ENCODE results near the gene NUDT8. TPM values are rescaled to one million over a fixed set of nuclear protein-coding genes. Genes with fewer than 3 reads are reported as not detected.
"Not testable (repeated sequence)": the region's sequence is repeated elsewhere in the genome, so short reads cannot be mapped to it uniquely, and the experiment has no call there.

The NUDT8 gene
- total and polyA plus RNA-seq, 4 donors, result 6.3 to 22.3 (median 16.0) TPM

GRCh38 chr11:67604815-67605214 lies 24.9 kb downstream of the NUDT8 start:
- ATAC-seq (ENCODE audit: insufficient read depth, low FRiP score) (no peak), DNase-seq (no peak)
- WGBS, 2 donors, result 90 to 94% methylated on average over 2 of the region's 2 CpGs
- peaks cover 0 to 22% (median 5%) of the 10 kb centered on the region in 5 donors for H3K4me1 ChIP-seq (ENCODE audit: control insufficient read depth in 5 of 5, insufficient read depth in 5 of 5, low read length in 5 of 5)
- H3K27me3 ChIP-seq (ENCODE audit: control insufficient read depth in 3 of 3, insufficient read depth in 3 of 3, low read length in 2 of 3), result no peaks in the 10 kb centered on the region
- H3K9ac ChIP-seq (ENCODE audit: insufficient read depth in 1 of 2, low read length in 2 of 2), result no peak overlapping the region
- no peak for TF ChIP-seq CTCF (IDR thresholded peaks at IDR 0.05; ENCODE audit: control extremely low read depth, extremely low read depth)
- H3K36me3 ChIP-seq (ENCODE audit: control insufficient read depth in 4 of 4, insufficient read depth in 4 of 4, low read length in 4 of 4), result peaks cover 0 to 9% (median 3%) of the 10 kb centered on the region in 4 donors
- no peak overlapping the region for H3K4me3 ChIP-seq
- H3K9me3 ChIP-seq (ENCODE audit: control insufficient read depth in 4 of 4, insufficient read depth in 3 of 4, low read length in 3 of 4), result no peaks in the 10 kb centered on the region
- H3K27ac ChIP-seq (ENCODE audit: low read depth in 1 of 2, low read length in 1 of 2), result peak overlapping the region in 1 of 2 donors; percentile 23

GRCh38 chr11:67604119-67604518 lies 25.6 kb downstream of the NUDT8 start:
- H3K36me3 ChIP-seq (ENCODE audit: control insufficient read depth in 4 of 4, insufficient read depth in 4 of 4, low read length in 4 of 4); H3K27ac ChIP-seq (ENCODE audit: low read depth in 1 of 2, low read length in 1 of 2); DNase-seq; H3K9me3 ChIP-seq (ENCODE audit: control insufficient read depth in 4 of 4, insufficient read depth in 3 of 4, low read length in 3 of 4); ATAC-seq (ENCODE audit: insufficient read depth, low FRiP score); H3K9ac ChIP-seq (ENCODE audit: insufficient read depth in 1 of 2, low read length in 2 of 2); H3K4me3 ChIP-seq; H3K27me3 ChIP-seq (ENCODE audit: control insufficient read depth in 3 of 3, insufficient read depth in 3 of 3, low read length in 2 of 3): not testable (repeated sequence)
- WGBS, 2 donors, result 64 to 68% methylated on average over 2 of the region's 4 CpGs
- H3K4me1 ChIP-seq (ENCODE audit: control insufficient read depth in 5 of 5, insufficient read depth in 5 of 5, low read length in 5 of 5), result peaks cover 0 to 22% (median 5%) of the 10 kb centered on the region in 5 donors

DNA sequence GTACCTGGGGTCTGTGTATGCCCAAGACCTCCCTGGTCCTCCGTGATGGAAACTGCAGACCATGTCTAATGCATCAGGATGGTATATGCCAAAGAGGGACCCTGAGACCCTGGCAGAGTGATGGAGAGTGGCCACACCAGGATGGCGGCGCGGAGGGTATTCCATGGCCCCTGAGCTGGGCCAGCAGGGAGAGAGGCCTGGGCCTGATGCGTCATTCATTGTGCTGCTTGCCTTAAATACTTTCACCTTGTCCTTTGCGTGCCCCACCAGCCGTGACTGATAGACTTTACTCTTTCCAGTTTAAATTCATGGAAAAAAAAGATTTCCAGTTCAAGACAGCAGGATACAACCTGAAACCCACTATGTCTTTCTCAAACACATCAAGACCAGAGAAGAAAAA lies 28.6 kb downstream of the NUDT8 start:
- 95% methylated on average over 7 of the region's 7 CpGs for WGBS, 2 donors
- H3K27ac ChIP-seq (ENCODE audit: low read depth in 1 of 2, low read length in 1 of 2), result no peak overlapping the region
- no peaks in the 10 kb centered on the region for H3K27me3 ChIP-seq (ENCODE audit: control insufficient read depth in 3 of 3, insufficient read depth in 3 of 3, low read length in 2 of 3)
- H3K9ac ChIP-seq (ENCODE audit: insufficient read depth in 1 of 2, low read length in 2 of 2), result no peak overlapping the region
- peaks cover 0 to 10% (median under 1%) of the 10 kb centered on the region in 5 donors for H3K4me1 ChIP-seq (ENCODE audit: control insufficient read depth in 5 of 5, insufficient read depth in 5 of 5, low read length in 5 of 5)
- H3K4me3 ChIP-seq, result no peak overlapping the region
- no peak for DNase-seq
- TF ChIP-seq CTCF (IDR thresholded peaks at IDR 0.05; ENCODE audit: control extremely low read depth, extremely low read depth), result no peak
- H3K36me3 ChIP-seq (ENCODE audit: control insufficient read depth in 4 of 4, insufficient read depth in 4 of 4, low read length in 4 of 4), result no peaks in the 10 kb centered on the region
- ATAC-seq (ENCODE audit: insufficient read depth, low FRiP score), result no peak
- no peaks in the 10 kb centered on the region for H3K9me3 ChIP-seq (ENCODE audit: control insufficient read depth in 4 of 4, insufficient read depth in 3 of 4, low read length in 3 of 4)

DNA sequence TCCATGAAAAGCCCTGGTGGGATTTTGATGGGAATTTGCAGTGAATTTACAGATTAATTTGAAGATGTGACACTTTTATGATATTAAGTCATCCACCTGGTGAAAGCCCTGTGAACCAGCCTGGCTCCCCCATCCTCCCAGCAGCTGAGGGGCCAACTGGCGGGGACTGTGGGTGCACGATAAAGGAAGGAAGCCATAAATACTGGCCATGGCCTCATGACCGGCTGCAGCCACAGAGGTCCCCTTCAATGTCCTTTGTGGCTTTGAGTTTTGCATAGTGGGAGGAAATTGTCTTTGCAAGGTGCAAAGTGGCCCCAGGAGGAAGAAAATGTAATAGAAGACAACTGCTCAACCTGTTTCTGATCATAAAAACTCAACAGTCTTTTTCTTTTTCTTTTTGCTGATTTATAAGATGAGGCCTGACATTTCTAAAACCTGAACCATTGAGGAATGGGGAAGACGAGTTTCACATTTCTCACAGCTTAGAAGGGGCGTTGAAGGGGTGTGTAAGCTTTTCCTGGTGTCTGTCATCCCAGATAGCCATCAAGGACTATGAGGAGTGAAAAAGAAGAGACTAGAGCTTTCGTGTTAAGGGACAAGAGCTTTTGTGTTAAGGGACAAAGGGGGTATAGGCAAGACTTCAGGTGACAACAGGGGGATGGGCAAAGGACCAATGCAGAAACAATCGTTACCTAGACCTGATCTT lies 29.3 kb downstream of the NUDT8 start:
- H3K36me3 ChIP-seq (ENCODE audit: control insufficient read depth in 4 of 4, insufficient read depth in 4 of 4, low read length in 4 of 4), result no peaks in the 10 kb centered on the region
- H3K4me3 ChIP-seq, result no peak overlapping the region
- TF ChIP-seq CTCF (IDR thresholded peaks at IDR 0.05; ENCODE audit: control extremely low read depth, extremely low read depth), result no peak
- H3K9me3 ChIP-seq (ENCODE audit: control insufficient read depth in 4 of 4, insufficient read depth in 3 of 4, low read length in 3 of 4), result no peaks in the 10 kb centered on the region
- peaks cover 0 to 4% (median 0%) of the 10 kb centered on the region in 5 donors for H3K4me1 ChIP-seq (ENCODE audit: control insufficient read depth in 5 of 5, insufficient read depth in 5 of 5, low read length in 5 of 5)
- ATAC-seq (ENCODE audit: insufficient read depth, low FRiP score) (no peak), DNase-seq (no peak)
- H3K27ac ChIP-seq (ENCODE audit: low read depth in 1 of 2, low read length in 1 of 2), result no peak overlapping the region
- H3K27me3 ChIP-seq (ENCODE audit: control insufficient read depth in 3 of 3, insufficient read depth in 3 of 3, low read length in 2 of 3), result no peaks in the 10 kb centered on the region
- no peak overlapping the region for H3K9ac ChIP-seq (ENCODE audit: insufficient read depth in 1 of 2, low read length in 2 of 2)
- WGBS, 2 donors, result 20 to 50% methylated on average over 7 of the region's 7 CpGs

All from lung (tissue), 12 donors.